GM21360 (cell line): ENCODE data around the gene PIEZO2.

Source experiments
- ATAC-seq: cut with Tn5 transposase; IDR thresholded peaks from one replicate; pipeline ENCODE4 v1.9.1; 2021; ENCODE audit warnings: mild to moderate bottlenecking, moderate library complexity; ENCODE audit not compliant: unreplicated experiment

The PIEZO2 gene

DNA sequence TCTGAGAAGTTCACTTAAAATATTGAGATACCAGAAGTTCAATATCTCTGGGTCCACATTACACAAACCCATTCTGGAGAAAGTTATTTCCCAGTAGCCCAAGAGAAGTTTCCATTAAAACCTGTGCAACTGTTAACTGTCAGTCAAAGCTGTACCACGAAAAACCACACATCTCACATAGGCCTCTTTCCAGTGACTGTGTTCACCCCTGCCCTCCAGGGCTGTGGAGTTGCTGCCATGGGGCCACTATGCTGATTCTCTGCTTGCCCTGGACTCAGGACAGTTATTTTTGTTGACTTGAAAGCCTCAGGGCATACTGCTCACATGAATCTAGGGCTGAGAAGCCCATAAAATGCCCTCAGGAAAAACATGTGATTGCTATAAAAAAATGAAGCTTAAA is 153.8 kb downstream of the PIEZO2 start:
- ATAC-seq: no peak

DNA sequence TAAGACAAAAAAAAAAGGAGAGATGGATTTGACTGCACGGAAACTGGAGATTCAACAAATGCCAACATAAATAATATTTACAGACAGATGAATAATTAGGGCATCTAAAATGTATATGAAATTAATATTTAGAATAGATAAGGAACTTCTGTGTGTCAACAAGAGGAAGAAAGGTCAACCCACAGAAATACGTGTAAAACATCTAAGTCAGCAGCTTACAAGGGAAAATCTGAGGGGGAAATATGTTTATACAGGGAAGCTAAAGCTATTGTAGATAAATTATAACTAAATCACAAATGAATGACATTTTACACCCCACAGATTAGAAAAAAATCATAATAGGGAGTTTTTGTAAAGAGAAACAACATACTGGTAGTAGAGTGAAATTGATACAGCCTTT is 159.9 kb downstream of the PIEZO2 start:
- no peak for ATAC-seq

DNA sequence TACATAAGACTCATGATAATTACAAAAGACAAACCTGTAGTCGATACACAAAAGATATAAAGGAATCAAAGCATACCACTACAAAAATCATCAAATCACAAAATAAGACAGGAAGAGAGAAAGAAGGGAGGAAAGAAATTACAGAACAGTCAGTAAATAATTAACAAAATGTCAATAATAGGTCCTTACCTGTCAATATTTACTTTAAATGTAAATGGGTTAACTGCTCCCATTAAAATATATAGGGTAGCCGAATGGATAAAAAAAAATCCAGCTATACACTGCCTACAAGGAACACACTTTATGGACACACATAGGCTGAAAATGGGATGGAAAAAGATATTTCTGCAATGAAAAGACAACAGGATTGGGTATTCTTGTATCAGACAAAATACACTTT is 163.7 kb downstream of the PIEZO2 start:
- ATAC-seq: no peak

DNA sequence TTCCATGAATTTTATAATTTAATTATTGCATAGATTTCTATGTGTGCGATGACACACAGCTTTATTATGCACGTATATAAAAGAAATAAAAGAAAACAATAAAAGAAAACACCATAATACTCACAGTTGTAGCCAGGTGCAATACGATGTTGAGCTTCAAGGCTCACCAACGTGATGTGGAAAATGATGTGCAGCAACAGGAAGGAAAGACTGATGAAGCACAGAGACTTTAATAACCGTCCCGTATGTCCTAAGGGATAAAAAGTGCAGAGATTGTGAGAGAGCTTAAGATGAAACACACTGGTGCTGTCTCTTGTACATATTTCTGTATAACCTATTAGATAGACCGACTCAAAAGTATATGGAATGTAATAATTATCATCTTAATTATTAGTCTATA is 170.0 kb downstream of the PIEZO2 start:
- no peak for ATAC-seq

DNA sequence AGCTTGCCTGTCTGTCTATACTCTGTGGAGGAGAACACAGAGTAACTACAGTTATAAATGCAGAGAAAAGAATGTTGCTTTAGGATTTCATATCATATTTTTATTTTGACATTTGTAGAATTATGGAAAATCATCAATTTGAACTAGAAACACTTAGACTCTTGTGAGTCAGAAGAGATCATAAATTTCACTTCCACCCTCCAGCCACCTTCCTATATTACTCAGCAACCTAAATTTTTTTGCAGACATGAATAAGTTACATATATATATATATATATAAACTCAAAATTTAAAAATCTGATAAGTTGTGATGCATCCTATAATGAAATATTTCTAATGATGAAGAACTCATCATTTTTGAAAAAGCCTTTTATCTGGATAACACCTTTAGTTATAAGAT is 172.3 kb downstream of the PIEZO2 start:
- ATAC-seq: no peak

DNA sequence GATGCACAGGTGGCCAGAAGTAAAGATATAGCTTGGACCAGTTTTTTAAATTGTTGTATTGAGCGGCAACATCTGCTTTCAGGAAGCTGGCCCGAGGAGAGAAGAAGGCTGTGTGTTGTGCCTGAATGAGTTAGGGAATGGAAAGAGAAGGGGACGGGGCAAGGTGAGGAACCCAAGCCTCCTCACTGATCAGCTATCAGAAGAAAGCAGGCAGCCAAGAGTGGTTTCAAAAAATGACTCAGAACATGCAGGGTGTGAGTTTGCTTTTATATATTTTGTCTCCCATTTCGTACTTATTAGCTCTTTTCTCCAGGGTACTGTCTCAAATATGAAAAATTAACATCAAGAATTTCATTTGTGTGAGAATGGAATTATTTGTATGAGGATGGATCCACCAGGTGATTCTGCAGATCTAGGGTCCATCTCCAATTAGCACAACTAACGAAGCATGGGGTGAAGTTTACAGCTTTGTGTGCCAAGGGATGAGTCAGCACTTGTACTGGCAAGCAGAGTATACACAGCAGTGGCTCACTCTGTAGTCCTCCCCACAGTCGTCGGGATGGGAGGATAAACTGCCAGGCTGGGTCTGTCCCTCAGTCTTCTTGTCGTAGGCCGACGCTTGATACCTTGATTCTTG is 175.7 kb downstream of the PIEZO2 start:
- no peak for ATAC-seq

DNA sequence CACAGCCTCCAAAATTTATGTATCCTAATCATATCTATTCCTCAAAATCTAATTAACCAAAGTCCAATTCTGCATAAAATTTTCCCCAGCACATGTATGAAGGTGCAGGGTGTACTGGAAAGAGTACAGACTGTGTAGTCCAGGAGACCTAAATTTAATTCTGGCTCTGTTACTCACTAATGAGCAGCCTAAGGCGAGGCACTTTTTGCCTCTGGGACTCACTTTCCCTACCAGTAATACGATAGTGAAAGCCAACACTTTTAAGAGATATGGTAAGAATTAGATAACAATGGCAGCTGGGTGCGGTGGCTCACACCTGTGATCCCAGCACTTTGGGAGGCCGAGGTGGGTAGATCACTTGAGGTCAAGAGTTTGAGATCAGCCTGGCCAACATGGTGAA is 177.7 kb downstream of the PIEZO2 start:
- ATAC-seq: no peak

DNA sequence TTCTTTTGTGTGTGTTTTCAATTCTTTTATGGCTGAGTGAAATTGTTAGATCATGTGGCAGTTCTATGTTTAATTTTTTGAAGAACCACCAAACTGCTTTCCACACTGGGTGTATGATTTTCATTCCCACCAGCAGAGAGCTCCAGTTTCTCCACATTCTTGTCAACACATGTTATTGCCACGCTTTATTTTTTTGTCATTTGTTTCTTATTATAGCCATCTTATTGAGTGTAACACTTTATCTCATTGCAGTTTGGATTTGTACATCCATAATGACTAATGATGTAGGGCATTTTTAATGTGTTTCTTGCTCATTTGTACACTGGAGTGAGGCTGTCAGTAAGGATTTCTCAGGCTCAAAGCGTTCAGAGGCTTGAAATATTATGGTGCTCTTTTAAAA is 184.2 kb downstream of the PIEZO2 start:
- no peak for ATAC-seq

DNA sequence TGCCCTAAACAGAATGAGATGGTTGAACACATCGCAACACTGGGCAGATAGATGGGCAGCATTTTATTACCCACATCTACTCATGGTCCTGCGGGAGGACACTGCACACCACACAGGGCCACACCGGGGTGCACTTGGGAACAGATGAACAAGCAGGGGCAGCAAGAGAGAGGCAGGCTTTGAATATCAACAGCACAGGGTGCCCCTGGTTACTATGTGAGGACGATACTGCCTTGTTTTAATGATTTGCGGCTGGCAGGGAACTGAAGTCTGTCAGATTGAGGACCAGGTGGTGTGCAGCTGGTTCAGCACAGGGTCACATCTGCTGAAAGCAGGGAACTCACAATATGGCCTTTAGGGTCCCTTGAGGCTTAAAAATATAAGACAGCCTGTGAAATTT is 195.7 kb downstream of the PIEZO2 start:
- ATAC-seq: no peak

DNA sequence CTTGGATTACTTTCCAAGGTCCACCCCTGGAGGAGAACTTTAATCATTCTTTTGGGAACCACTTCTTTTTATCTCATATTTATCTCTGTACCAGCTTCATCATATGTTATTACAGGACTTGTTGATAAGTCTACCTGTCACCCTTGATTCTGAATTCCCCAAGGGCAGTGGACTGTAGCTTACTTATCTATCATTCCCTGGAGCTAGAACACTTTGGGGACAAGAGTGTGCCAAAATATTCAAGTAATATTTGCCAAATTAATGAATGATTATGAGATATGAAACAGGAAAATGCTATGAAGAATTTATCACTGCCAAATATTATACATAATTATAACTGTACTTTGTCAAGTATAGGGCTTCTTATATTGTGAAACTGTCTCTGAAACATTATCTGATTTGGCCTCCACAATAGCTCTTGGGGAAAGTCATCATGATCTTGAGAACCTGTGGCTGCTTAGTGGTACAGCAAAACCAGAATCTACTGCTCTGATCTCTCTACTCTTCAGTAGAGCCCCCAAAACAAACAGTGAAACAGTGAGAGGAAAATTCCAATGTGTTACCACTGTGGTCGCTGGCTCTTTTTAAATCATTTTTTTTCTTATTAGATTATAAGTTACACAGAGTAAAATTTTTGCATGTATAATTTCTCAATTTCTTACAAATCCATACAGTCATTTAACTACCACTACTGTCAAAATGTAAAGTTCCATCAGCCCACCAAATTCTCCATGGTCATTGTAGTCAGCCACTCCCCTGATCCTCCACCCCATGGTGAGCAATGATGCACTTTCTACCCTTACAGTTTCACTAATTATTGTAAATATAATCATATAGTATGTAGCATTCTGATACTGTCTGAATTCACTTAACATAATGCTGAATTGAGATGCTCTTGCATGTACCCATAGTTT is 197.5 kb downstream of the PIEZO2 start:
- ATAC-seq: peak; percentile 5

DNA sequence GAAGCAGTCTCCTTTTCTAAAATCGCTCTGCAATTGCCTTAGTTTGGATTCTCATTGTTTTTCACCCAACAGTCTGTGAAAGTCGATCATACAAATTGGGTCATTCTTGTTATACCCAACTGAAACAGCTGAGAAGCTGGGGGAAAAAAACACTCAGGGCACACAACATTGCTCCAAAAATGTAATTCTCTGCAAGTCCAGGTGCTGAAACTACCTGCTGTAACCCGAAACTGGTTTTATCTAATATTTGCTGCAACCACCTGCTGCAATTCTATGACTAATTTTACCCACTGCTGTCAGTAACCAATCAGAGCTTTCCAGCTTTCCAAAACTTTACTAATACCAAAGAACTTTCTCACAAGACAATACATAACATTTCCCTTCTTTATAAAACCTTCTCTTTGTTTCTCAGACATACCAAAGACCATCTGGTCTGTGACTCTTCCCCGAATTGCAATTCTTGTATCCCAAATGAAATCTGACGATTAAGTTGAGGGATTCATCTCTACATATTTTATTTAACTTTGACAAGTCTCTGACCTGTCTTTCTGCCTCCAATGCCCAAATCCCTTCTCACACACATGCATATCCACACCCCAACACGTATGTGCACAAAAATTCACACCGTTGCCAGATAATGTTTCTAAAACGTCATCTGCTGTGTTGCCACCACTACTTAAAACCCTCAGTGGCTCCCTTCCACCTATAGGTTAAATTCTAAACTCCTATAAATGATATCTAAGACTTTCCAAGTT is 198.3 kb downstream of the PIEZO2 start:
- ATAC-seq: peak; percentile 47

DNA sequence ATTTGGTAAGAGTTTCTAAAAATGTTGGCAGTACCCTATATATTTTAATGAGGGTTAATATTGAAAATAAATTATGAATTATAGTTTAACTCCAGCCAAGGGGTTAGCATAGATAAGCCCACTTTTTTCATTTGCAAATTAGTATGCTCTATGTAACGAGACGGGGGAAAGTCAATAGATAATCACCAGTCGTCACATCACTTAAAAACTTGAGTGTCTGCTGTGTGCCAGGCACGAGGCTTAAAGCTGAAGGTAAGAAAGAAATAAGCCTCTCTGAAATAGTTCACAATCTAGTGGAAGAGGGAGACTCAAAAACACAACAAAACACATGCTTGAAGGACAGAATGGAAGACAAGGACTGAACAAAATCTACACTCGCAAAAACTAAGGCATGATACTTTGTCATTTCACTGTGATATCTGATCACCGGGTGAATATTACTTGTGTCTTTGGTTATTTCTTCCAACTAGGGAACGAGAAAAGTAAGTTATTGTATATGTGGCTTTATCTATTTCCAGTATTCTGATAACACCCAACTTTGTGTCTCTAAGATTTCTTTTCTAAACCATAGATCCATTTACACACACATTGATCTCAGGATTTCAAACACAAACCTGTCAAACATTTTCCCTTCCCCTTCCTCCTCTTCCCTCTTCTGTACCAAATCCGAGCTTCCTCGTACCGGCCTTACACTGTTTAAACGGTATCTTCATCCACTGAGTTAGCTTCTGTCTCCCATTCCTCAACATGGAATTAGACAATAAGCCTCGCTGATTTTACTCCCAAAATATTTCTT is 199.1 kb downstream of the PIEZO2 start:
- no peak for ATAC-seq

DNA sequence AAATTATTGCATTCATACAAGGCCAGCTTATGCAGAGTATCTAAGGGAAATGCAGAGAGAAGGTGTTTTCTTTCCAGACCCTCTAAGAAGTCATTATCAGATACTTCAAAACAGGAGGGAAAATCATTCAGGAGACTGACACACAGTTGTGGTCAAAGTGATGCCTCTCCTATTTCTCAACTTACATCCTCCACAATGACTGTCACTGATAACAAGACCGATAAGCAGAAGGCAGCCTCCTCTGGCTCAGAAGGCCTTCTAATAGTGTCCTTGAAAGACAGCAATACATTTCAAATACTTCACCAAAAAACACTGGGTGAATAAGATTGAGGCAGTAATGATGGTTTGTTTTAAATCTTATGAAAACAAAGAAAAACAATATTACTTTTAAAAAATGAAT is 199.7 kb downstream of the PIEZO2 start:
- ATAC-seq: no peak

DNA sequence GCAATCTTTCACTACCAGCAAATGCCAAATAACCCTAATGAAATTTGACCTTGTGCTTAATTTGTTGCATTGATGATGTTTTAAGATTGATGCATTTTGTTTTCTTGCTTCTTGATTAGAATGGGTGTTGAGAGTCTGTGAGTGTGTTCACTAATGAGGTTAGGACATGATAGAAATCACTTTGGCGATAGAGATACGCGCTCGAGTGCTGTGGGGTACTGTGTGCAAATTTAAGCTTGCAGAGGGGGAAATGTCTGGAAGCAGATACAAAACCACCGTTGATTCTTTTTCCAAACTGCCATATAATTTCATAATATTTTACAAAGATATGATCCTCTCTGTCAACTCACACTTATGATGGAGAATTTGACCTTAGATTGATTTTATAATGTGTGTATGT is 200.9 kb downstream of the PIEZO2 start:
- no peak for ATAC-seq

DNA sequence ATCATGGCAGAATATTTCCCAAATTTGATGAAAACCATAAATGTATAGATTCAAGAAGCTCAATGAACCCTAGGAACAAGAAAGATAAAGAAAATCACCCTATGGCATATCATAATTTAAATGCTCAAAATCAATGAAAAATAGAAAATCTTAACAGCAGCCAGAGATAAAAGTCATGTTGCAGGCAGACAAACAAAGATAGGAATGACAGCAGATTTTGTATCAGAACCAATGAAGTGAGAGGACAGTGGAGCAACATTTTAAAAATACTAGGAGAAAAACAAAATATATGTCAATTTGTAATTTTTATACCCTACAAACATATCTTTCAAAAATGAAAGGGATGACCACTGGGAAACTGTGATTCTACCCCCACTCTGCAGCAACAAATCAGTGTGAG is 203.3 kb downstream of the PIEZO2 start:
- ATAC-seq: no peak

DNA sequence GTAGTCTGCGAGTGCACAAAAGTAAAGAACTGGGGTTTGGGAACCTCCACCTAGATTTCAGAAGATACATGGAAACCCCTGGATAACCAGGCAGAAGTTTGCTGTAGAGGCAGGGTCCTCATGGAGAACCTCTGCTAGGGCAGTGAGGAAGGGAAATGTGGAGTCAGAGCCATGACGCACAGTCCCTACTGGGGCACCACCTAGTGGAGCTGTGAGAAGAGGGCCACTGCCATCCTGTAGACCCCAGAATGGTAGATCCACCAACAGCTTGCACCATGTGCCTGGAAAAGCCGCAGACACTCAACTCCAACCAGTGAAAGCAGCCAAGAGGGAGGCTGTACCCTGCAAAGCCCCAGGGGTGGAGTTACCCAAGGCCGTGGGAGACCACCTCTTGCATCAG is 206.4 kb downstream of the PIEZO2 start:
- no peak for ATAC-seq

DNA sequence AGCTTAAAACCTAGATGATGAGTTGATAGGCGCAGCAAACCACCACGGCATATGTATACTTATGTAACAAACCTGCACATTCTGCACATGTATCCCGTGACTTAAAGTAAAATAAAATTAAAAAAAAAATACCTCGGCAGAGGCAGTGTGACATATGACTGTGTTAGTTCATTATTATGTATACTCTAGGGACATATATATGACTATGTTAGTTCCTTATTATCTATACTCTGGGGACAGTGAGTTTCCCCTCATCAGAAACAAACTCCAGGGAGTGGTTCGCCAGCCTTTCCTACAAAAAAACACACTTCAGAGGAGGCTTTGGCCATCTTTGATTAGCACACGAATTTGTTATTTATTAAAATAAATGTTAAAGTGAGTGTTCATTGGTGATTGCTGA is 209.5 kb downstream of the PIEZO2 start:
- ATAC-seq: no peak

DNA sequence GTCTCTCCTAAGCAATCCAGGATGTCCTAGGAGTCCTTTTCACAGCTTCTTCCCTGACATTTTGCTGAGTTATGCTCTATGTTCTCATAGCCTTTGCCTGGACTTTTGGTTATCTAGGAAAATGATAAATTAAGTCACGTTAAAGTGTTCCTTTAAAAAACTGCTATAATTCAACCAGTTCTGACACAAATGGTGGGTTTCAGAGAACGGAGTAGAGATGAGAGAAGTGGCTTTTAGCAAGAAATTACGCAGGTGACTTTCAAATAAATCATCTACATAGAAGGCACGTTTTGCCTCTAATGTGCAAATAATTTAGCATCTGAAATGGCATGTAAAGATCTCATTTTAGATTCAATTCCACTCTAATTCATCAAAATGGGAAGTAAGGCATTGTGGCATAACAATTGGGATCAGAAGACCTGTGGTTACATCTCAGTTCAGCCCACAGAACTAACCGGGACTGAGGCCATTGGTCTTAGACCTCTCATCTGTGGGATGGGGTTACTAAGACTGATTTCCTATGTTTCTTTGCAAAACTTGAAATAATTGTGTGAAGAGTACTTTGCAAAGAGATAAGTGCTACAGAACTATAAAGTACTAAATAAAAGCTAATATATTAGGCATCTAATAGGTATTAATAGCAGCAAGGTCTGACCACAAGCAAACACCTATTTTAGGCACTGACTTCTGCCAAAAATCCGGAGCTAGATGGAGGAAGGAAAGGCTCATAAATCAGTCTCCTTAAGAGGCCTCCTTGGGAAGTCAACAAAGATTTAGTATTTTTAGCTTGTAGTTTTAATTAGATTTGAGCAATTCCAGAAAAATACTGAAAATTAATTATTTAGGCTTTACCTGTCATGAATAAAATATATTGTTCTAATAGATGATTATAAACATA is 211.4 kb downstream of the PIEZO2 start:
- no peak for ATAC-seq

DNA sequence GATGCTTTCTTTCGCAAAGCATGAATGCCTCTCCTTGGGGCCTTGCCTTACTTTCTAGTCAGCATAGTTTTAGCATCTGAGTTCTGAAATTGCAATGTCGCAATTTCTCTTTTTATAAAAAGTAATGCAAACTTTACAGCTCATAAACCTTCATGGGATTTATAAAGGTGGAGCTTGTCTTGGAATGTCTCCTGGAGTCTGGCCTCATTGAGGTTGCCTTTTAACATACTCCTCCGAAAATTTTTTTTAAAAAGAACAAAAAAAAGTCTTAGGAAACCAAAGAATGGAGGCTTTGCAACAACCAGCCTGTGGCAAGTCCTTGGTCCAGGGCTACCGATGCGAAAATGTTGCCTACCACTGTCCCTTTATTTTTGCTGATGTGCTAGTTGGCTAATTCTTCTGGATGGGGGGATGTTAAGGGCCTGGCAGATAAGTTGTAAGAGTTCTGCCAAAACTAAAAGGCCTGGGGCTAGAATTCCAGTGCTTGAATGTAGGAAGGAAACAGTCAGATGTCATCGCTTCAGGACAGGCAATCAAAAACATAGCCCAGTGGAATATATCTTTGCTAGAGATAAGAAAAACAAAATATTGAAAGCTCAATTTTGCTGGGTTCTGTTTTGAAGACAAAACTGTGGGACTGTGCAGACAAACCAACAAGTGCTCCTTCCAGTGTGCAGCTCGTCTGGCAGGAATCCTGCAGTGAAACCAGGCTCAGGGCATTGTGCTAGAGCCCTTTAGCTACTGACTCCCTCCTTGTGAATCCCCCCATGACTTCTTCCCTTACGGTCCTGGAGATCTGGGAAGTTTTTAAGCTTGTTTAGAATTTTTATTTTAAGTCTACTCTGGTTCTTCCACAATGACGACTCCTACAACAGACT is 213.0 kb downstream of the PIEZO2 start:
- ATAC-seq: no peak
